HCT116 (cell line): ENCODE data around the gene SLC38A2. TPM values are rescaled to one million over a fixed set of nuclear protein-coding genes. Genes with fewer than 3 reads are reported as not detected.

ENCODE experiments used
- ATAC-seq: fragments of 200-7000 bp; cut with Tn5 transposase; 2 replicates; pipeline ENCODE4 v1.9.1; 2020; ENCODE audit warnings: mild to moderate bottlenecking, moderate library complexity
- BruUV-seq: library from RNA; stranded (reverse); fragments of 400-500 nt; replicated peaks from 2 replicates; lab custom pipeline; 2021; lab: Mats Ljungman, UMichigan
- CTCF ChIA-PET: fragments of 300-600 bp; sonication (Branson Sonifier 250); formaldehyde crosslinking; loops from one replicate; lab custom pipeline; 2021; ENCODE audit warnings: antibody characterized with exemption; lab: Charles Lee
- POLR2A ChIA-PET: fragments of 300-600, 350-600 bp; sonication (Branson Sonifier 250); formaldehyde crosslinking; loops from one replicate; lab custom pipeline; 2021; ENCODE audit warnings: antibody characterized with exemption; lab: Charles Lee
- RAD21 ChIA-PET, 2 experiments: fragments of 300-600 bp; sonication (Branson Sonifier 250); formaldehyde crosslinking; loops; one replicate each; lab custom pipeline; 2023; ENCODE audit warnings: low total read pairs in 2 of 2; ENCODE audit not compliant: uncharacterized antibody in 2 of 2, unreplicated experiment in 2 of 2, low non-redundant PET in 1 of 2; lab: Charles Lee
- DNase-seq: peaks from one replicate; pipeline ENCODE4 v3.0.0-alpha.2; 2010; ENCODE audit warnings: low read depth, low spot score
- H2AFZ ChIP-seq: fragments of 200-600 bp; shearing (Covaris generic), sonication (generic); 2 replicates; pipeline ENCODE4 v1.6.1; 2017; ENCODE audit warnings: low read depth, mixed run types, mixed read lengths, antibody characterized with exemption, low read length; ENCODE audit not compliant: poor library complexity, severe bottlenecking
- H3K27ac ChIP-seq: 2 replicates; pipeline ENCODE4 v1.5.1; 2012; ENCODE audit warnings: low read depth, low read length
- H3K27me3 ChIP-seq: fragments of 200-600 bp; sonication (generic); 2 replicates; pipeline ENCODE4 v1.6.1; 2016; ENCODE audit warnings: mixed run types, low read length, mixed read lengths; ENCODE audit not compliant: insufficient read depth
- H3K36me3 ChIP-seq, 2 experiments: fragments of 200-500 bp in 1 of 2; fragments of 200-600 bp in 1 of 2; sonication (Bioruptor generic) in 1 of 2; sonication (generic) in 1 of 2; 2 replicates each; pipeline versions ENCODE4 v1.5.1 to v1.6.1; 2014 to 2016; ENCODE audit warnings: low read length in 2 of 2, inconsistent platforms in 1 of 2, mixed read lengths in 1 of 2, mixed run types in 1 of 2; ENCODE audit not compliant: insufficient read depth in 2 of 2, control insufficient read depth in 1 of 2
- H3K4me1 ChIP-seq, 2 experiments: fragments of 200-600 bp in 1 of 2; sonication (generic) in 1 of 2; 2 replicates each; pipeline versions ENCODE4 v1.5.1 to v1.6.1; 2012 to 2017; ENCODE audit warnings: low read length in 2 of 2, inconsistent platforms in 1 of 2, mild to moderate bottlenecking in 1 of 2, mixed read lengths in 1 of 2, mixed run types in 1 of 2, moderate library complexity in 1 of 2; ENCODE audit not compliant: insufficient read depth in 2 of 2, control insufficient read depth in 1 of 2
- H3K4me2 ChIP-seq: fragments of 200-600 bp; sonication (generic); 2 replicates; pipeline ENCODE4 v1.6.1; 2017; ENCODE audit warnings: mixed run types, low read length, mixed read lengths
- H3K4me3 ChIP-seq, 2 experiments: fragments of 200-600 bp in 1 of 2; sonication (generic) in 1 of 2; replicated peaks in 1 of 2; 2 replicates each; pipeline ENCODE4 v1.5.1; 2011 to 2016; ENCODE audit warnings: low read length in 2 of 2, control low read depth in 1 of 2, low read depth in 1 of 2, mild to moderate bottlenecking in 1 of 2, mixed read lengths in 1 of 2, mixed run types in 1 of 2
- H3K79me2 ChIP-seq: fragments of 200-600 bp; sonication (generic); 2 replicates; pipeline ENCODE4 v1.6.1; 2017; ENCODE audit warnings: mild to moderate bottlenecking, mixed run types, low read length, moderate library complexity, mixed read lengths; ENCODE audit not compliant: insufficient read depth
- H3K9ac ChIP-seq: fragments of 200-600 bp; sonication (generic); 2 replicates; pipeline ENCODE4 v1.6.1; 2016; ENCODE audit warnings: low read length, mixed read lengths
- H3K9me2 ChIP-seq: fragments of 200-600 bp; sonication (generic), shearing (Covaris generic); 2 replicates; pipeline ENCODE4 v1.6.1; 2017; ENCODE audit warnings: mixed run types, mild to moderate bottlenecking, moderate library complexity; ENCODE audit not compliant: insufficient read depth
- H3K9me3 ChIP-seq, 2 experiments: fragments of 200-500 bp in 1 of 2; fragments of 200-600 bp in 1 of 2; sonication (Bioruptor generic) in 1 of 2; sonication (generic) in 1 of 2; 2 replicates each; pipeline ENCODE4 v1.6.1; 2014 to 2017; ENCODE audit warnings: low read length in 2 of 2, mixed read lengths in 2 of 2, inconsistent platforms in 1 of 2, low read depth in 1 of 2, mild to moderate bottlenecking in 1 of 2, mixed run types in 1 of 2, moderate library complexity in 1 of 2; ENCODE audit not compliant: control insufficient read depth in 1 of 2, insufficient read depth in 1 of 2
- H4K20me1 ChIP-seq: fragments of 200-600 bp; sonication (generic), shearing (Covaris generic); 2 replicates; pipeline ENCODE4 v1.6.1; 2017; ENCODE audit warnings: mixed run types, mild to moderate bottlenecking, moderate library complexity; ENCODE audit not compliant: insufficient read depth
- ATF3 ChIP-seq: IDR thresholded peaks from 2 replicates; pipeline ENCODE4 v1.6.1; 2012
- CTCF ChIP-seq, 3 experiments: fragments of 200-600 bp in 1 of 3; sonication (generic) in 1 of 3; IDR thresholded peaks in 2 of 3; conservative IDR thresholded peaks in 1 of 3; 2 replicates each; pipeline ENCODE4 v1.5.1; 2012 to 2017; ENCODE audit warnings: low read depth in 2 of 3, low read length in 2 of 3, antibody characterized with exemption in 1 of 3, borderline replicate concordance in 1 of 3, control low read depth in 1 of 3, mild to moderate bottlenecking in 1 of 3, mixed read lengths in 1 of 3, mixed run types in 1 of 3, moderate library complexity in 1 of 3; ENCODE audit not compliant: insufficient read depth in 1 of 3
- FOSL1 ChIP-seq: IDR thresholded peaks from 2 replicates; pipeline ENCODE4 v1.6.1; 2012; ENCODE audit warnings: low read depth
- RAD21 ChIP-seq: IDR thresholded peaks from 2 replicates; pipeline ENCODE4 v1.6.1; 2012; ENCODE audit warnings: low read depth, mild to moderate bottlenecking
- intact Hi-C: fragments of 100-400 bp; cut with micrococcal nuclease; formaldehyde crosslinking; loops from 2 replicates; pipeline ENCODE4 v1.10.0; 2022
- total RNA-seq: library from RNA; stranded (reverse); gene quantifications from one replicate; pipeline ENCODE4 v1.2.1, GENCODE V29; 2021; ENCODE audit not compliant: unreplicated experiment

The SLC38A2 gene
- total RNA-seq, 1 experiment from 2014 or later: 1,049 TPM

- H2AFZ ChIP-seq: peak overlapping the region; percentile 63
- ChIA-PET CTCF (interaction anchor here (0.7 to 1.3 kb wide), 2 partner anchors 229 to 320 kb away, joined by 3 read pairs; no protein-coding TSS in a partner anchor), RAD21 (interaction anchor here in 1 of 2 experiments (0.6 kb wide), 2 partner anchors 60 to 63 kb away, joined by 3 to 4 read pairs; no protein-coding TSS in a partner anchor), POLR2A (interaction anchor here (1.0 kb wide), 1 partner anchor 11 kb away, joined by 3 read pairs; no protein-coding TSS in a partner anchor)
- DNase-seq (no peak), ATAC-seq (peak; percentile 35)
- no peaks in the 10 kb centered on the region for H3K9me3 ChIP-seq
- H3K4me1 ChIP-seq: peaks cover 0 to 16% of the 10 kb centered on the region in 2 experiments; a peak in 2 of 4 replicates
- no peak overlapping the region for H3K9ac ChIP-seq
- 0 out of 2 replicates have a peak, but pooled peaks cover 2% of the 10 kb centered on the region for H4K20me1 ChIP-seq
- no peak overlapping the region for H3K27ac ChIP-seq
- H3K36me3 ChIP-seq: peaks cover under 1 to 2% of the 10 kb centered on the region in 2 experiments; a peak in 2 of 4 replicates
- H3K9me2 ChIP-seq: no peaks in the 10 kb centered on the region
- no peak overlapping the region for H3K4me3 ChIP-seq
- BruUV-seq: no TSS peak
- no peaks in the 10 kb centered on the region for H3K27me3 ChIP-seq
- TF ChIP-seq CTCF (IDR thresholded peaks at IDR 0.05 in 2 of 3, conservative IDR thresholded peaks at IDR 0.05 in 1 of 3; ENCODE audit: borderline replicate concordance in 1 of 3, insufficient read depth in 1 of 3, low read depth in 2 of 3, low read length in 2 of 3) (peak; percentile 30 to 46 (median 46); a peak in 5 of 6 replicates), RAD21 (peak; percentile 58), ATF3 (no peak), FOSL1 (no peak)
- peak overlapping the region; percentile 1; the same call in 1 of the 2 replicates for H3K4me2 ChIP-seq
- H3K79me2 ChIP-seq: no peaks in the 10 kb centered on the region
- intact Hi-C loops: no loop called here
These were observed 18.3 kb downstream of the SLC38A2 start for GRCh38 chr12:46354111-46354801.
